Measurements from ENCODE around the gene PTPRK.

Gene PTPRK

GRCh38 chr6:128098000-128098581 is 422.3 kb downstream of the PTPRK start:
- CTCF ChIA-PET: no interaction called here
- no peak for DNase-seq (ENCODE audit: extremely low spot score)
- no peak for TF ChIP-seq CTBP1 (IDR thresholded peaks at IDR 0.05; ENCODE audit: borderline replicate concordance)
- no peak for TF ChIP-seq HDGF (IDR thresholded peaks at IDR 0.05; ENCODE audit: borderline replicate concordance)
- no peak for TF ChIP-seq L3MBTL2 (conservative IDR thresholded peaks at IDR 0.05)
- no peak for TF ChIP-seq FOXK2 (IDR thresholded peaks at IDR 0.05)
- TF ChIP-seq BHLHE40 (IDR thresholded peaks at IDR 0.05; ENCODE audit: borderline replicate concordance): no peak
- no peak for TF ChIP-seq LEF1 (IDR thresholded peaks at IDR 0.05; ENCODE audit: borderline replicate concordance)
- TF ChIP-seq NFRKB (IDR thresholded peaks at IDR 0.05): no peak
- no peak for TF ChIP-seq ARNT (IDR thresholded peaks at IDR 0.05)
- no peak for TF ChIP-seq PKNOX1 (IDR thresholded peaks at IDR 0.05)
- POLR2A ChIA-PET: no interaction called here

- ChIA-PET CTCF (no interaction called here), POLR2A (no interaction called here)
- no peak for DNase-seq (ENCODE audit: extremely low spot score)
- TF ChIP-seq FOXK2 (IDR thresholded peaks at IDR 0.05) (no peak), BHLHE40 (IDR thresholded peaks at IDR 0.05; ENCODE audit: borderline replicate concordance) (no peak), TARDBP (IDR thresholded peaks at IDR 0.05) (no peak), HDGF (IDR thresholded peaks at IDR 0.05; ENCODE audit: borderline replicate concordance) (no peak), PKNOX1 (IDR thresholded peaks at IDR 0.05) (no peak), SUZ12 (IDR thresholded peaks at IDR 0.05) (no peak), L3MBTL2 (conservative IDR thresholded peaks at IDR 0.05) (no peak), FOXA1 (IDR thresholded peaks at IDR 0.05) (no peak), ZNF384 (IDR thresholded peaks at IDR 0.05) (no peak), NFRKB (IDR thresholded peaks at IDR 0.05) (no peak), LEF1 (IDR thresholded peaks at IDR 0.05; ENCODE audit: borderline replicate concordance) (no peak), SP1 (IDR thresholded peaks at IDR 0.05) (no peak), FOXM1 (IDR thresholded peaks at IDR 0.05; ENCODE audit: borderline replicate concordance) (no peak), ELF4 (IDR thresholded peaks at IDR 0.05) (no peak), CTBP1 (IDR thresholded peaks at IDR 0.05; ENCODE audit: borderline replicate concordance) (no peak), ARNT (IDR thresholded peaks at IDR 0.05) (no peak)
These were observed 423.4 kb downstream of the PTPRK start for GRCh38 chr6:128097009-128097408.

DNA sequence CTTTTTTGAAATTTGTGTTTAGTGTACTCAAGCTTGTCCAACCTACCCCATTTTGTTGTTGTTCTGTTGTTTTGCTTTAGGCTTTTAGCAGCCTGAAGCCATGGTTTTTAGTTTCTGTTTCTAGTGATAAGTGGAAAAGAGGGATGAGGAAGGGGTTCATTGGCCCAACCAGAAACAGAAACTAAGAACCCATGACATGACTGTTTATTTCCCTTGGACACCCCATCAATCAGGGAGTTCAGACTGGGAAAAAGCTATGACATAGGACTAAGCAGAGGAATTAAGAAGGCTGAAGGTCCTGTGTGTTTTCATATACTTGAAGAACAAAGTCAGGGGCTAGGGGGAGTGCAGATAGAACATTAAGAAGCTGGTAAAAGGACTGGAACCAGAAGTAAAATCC is 425.0 kb downstream of the PTPRK start:
- no peak for DNase-seq (ENCODE audit: extremely low spot score)
- ChIA-PET CTCF (no interaction called here), POLR2A (no interaction called here)
- TF ChIP-seq ARNT (IDR thresholded peaks at IDR 0.05) (no peak), ELF4 (IDR thresholded peaks at IDR 0.05) (no peak), LEF1 (IDR thresholded peaks at IDR 0.05; ENCODE audit: borderline replicate concordance) (no peak), FOXM1 (IDR thresholded peaks at IDR 0.05; ENCODE audit: borderline replicate concordance) (no peak), CTBP1 (IDR thresholded peaks at IDR 0.05; ENCODE audit: borderline replicate concordance) (no peak), FOXK2 (IDR thresholded peaks at IDR 0.05) (no peak), PKNOX1 (IDR thresholded peaks at IDR 0.05) (no peak), TARDBP (IDR thresholded peaks at IDR 0.05) (no peak), L3MBTL2 (conservative IDR thresholded peaks at IDR 0.05) (no peak), HDGF (IDR thresholded peaks at IDR 0.05; ENCODE audit: borderline replicate concordance) (no peak), NFRKB (IDR thresholded peaks at IDR 0.05) (no peak), FOXA1 (IDR thresholded peaks at IDR 0.05) (no peak)

DNA sequence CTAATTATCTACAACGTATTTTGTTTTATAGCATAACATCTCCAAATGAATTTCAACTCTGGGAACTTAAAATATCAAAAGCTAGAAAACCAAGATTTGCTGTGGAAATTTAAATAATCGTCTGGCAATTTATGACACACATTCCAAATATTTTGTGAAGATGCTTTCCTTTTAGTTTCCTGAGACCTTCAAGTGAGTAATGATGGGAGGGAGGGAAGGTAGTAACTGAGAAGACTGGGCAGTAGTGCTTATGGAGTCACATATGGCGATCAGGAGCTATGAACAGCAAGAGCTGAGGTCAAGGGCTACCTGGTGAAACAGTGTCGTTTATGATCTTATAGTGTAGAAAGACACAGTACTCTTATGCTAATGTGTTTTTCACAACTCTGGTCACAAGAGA is 441.4 kb downstream of the PTPRK start:
- TF ChIP-seq HDGF (IDR thresholded peaks at IDR 0.05; ENCODE audit: borderline replicate concordance) (no peak), BHLHE40 (IDR thresholded peaks at IDR 0.05; ENCODE audit: borderline replicate concordance) (no peak), SP1 (IDR thresholded peaks at IDR 0.05) (no peak), PKNOX1 (IDR thresholded peaks at IDR 0.05) (no peak), ZNF384 (IDR thresholded peaks at IDR 0.05) (no peak), L3MBTL2 (conservative IDR thresholded peaks at IDR 0.05) (no peak), TARDBP (IDR thresholded peaks at IDR 0.05) (no peak), CTBP1 (IDR thresholded peaks at IDR 0.05; ENCODE audit: borderline replicate concordance) (no peak), SUZ12 (IDR thresholded peaks at IDR 0.05) (no peak)
- ChIA-PET CTCF (no interaction called here), POLR2A (no interaction called here)
- DNase-seq (ENCODE audit: extremely low spot score): no peak

- TF ChIP-seq FOXK2 (IDR thresholded peaks at IDR 0.05) (no peak), L3MBTL2 (conservative IDR thresholded peaks at IDR 0.05) (no peak), SUZ12 (IDR thresholded peaks at IDR 0.05) (no peak), PKNOX1 (IDR thresholded peaks at IDR 0.05) (no peak), FOXA1 (IDR thresholded peaks at IDR 0.05) (no peak), ELF4 (IDR thresholded peaks at IDR 0.05) (no peak), LEF1 (IDR thresholded peaks at IDR 0.05; ENCODE audit: borderline replicate concordance) (no peak), HDGF (IDR thresholded peaks at IDR 0.05; ENCODE audit: borderline replicate concordance) (no peak), ARNT (IDR thresholded peaks at IDR 0.05) (no peak), NFRKB (IDR thresholded peaks at IDR 0.05) (no peak), BHLHE40 (IDR thresholded peaks at IDR 0.05; ENCODE audit: borderline replicate concordance) (no peak), SP1 (IDR thresholded peaks at IDR 0.05) (no peak), CTBP1 (IDR thresholded peaks at IDR 0.05; ENCODE audit: borderline replicate concordance) (no peak), FOXM1 (IDR thresholded peaks at IDR 0.05; ENCODE audit: borderline replicate concordance) (no peak), TARDBP (IDR thresholded peaks at IDR 0.05) (no peak), ZNF384 (IDR thresholded peaks at IDR 0.05) (no peak)
- ChIA-PET POLR2A (no interaction called here), CTCF (no interaction called here)
- no peak for DNase-seq (ENCODE audit: extremely low spot score)
These were observed 442.1 kb downstream of the PTPRK start for GRCh38 chr6:128078276-128078675.

Measured in HEK293T (cell line).